HG03108 (cell line): ENCODE results near the gene SPTLC1.
"Not testable (repeated sequence)": the region's sequence is repeated elsewhere in the genome, so short reads cannot be mapped to it uniquely, and the experiment has no call there.

ENCODE experiments used
- ATAC-seq: cut with Tn5 transposase; IDR thresholded peaks from one replicate; pipeline ENCODE4 v1.9.1; 2021; ENCODE audit warnings: moderate library complexity; ENCODE audit not compliant: unreplicated experiment

Gene SPTLC1

GRCh38 chr9:92115071-92115858, at the start of gene SPTLC1:
TSS of gene SPTLC1 (minus strand) at chr9:92115413. CDS start at chr9:92115370, 43 bp downstream.
- peak; percentile 96 for ATAC-seq

- no peak for ATAC-seq
Observed at GRCh38 chr9:92164975-92165374, 49.8 kb upstream of the SPTLC1 start.

- no peak for ATAC-seq
Observed at GRCh38 chr9:92164490-92164889, 49.3 kb upstream of the SPTLC1 start.

GRCh38 chr9:92163276-92163675, 48.1 kb upstream of the SPTLC1 start:
- ATAC-seq = no peak

- ATAC-seq = no peak
Observed at GRCh38 chr9:92160786-92161185, 45.6 kb upstream of the SPTLC1 start.

- ATAC-seq = no peak
Observed at GRCh38 chr9:92159058-92159457, 43.8 kb upstream of the SPTLC1 start.

- ATAC-seq = no peak
Observed at GRCh38 chr9:92158097-92158601, 42.9 kb upstream of the SPTLC1 start.

- ATAC-seq = not testable (repeated sequence)
Observed at GRCh38 chr9:92155736-92156135, 40.5 kb upstream of the SPTLC1 start.

- no peak for ATAC-seq
Observed at GRCh38 chr9:92155221-92155620, 40.0 kb upstream of the SPTLC1 start.

GRCh38 chr9:92153466-92154415, 38.5 kb upstream of the SPTLC1 start:
- not testable (repeated sequence) for ATAC-seq

- ATAC-seq = no peak
Observed at GRCh38 chr9:92151691-92152393, 36.6 kb upstream of the SPTLC1 start.

GRCh38 chr9:92150501-92151470, 35.6 kb upstream of the SPTLC1 start:
- ATAC-seq = not testable (repeated sequence)

- no peak for ATAC-seq
Observed at GRCh38 chr9:92147852-92148180, 32.6 kb upstream of the SPTLC1 start.

GRCh38 chr9:92147030-92147851, 32.0 kb upstream of the SPTLC1 start:
- ATAC-seq = peak; percentile 45

- ATAC-seq = no peak
Observed at GRCh38 chr9:92146610-92147009, 31.4 kb upstream of the SPTLC1 start.

- not testable (repeated sequence) for ATAC-seq
Observed at GRCh38 chr9:92145784-92146183, 30.6 kb upstream of the SPTLC1 start.

- no peak for ATAC-seq
Observed at GRCh38 chr9:92142329-92142728, 27.1 kb upstream of the SPTLC1 start.

- no peak for ATAC-seq
Observed at GRCh38 chr9:92141144-92142129, 26.2 kb upstream of the SPTLC1 start.
